Mesendoderm (in vitro differentiated cells): ENCODE data around the gene ADGRD1.

Experiments
- DNase-seq: peaks from one replicate; pipeline ENCODE4 v3.0.0; 2013
- H2AK5ac ChIP-seq: 2 replicates; pipeline ENCODE4 v1.6.1; 2013; ENCODE audit warnings: low read length, inconsistent platforms
- H2BK120ac ChIP-seq: 2 replicates; pipeline ENCODE4 v1.6.1; 2013; ENCODE audit warnings: low read depth, mild to moderate bottlenecking, low read length, moderate library complexity, mixed read lengths
- H2BK15ac ChIP-seq: replicated peaks from 2 replicates; pipeline ENCODE4 v1.6.1; 2013; ENCODE audit warnings: low read depth, mild to moderate bottlenecking, moderate library complexity
- H2BK5ac ChIP-seq: 2 replicates; pipeline ENCODE4 v1.6.1; 2013; ENCODE audit warnings: low read length, inconsistent platforms
- H3K18ac ChIP-seq: 2 replicates; pipeline ENCODE4 v1.6.1; 2013; ENCODE audit warnings: mild to moderate bottlenecking, low read length, mixed read lengths
- H3K23ac ChIP-seq: one replicate; pipeline ENCODE4 v1.6.1; 2013; ENCODE audit warnings: low read length
- H3K27ac ChIP-seq: 2 replicates; pipeline ENCODE4 v1.5.1; 2013; ENCODE audit warnings: low read depth, mild to moderate bottlenecking, inconsistent platforms, low read length, moderate library complexity
- H3K27me3 ChIP-seq: 2 replicates; pipeline ENCODE4 v1.6.1; 2013; ENCODE audit warnings: low read length, control low read depth, mild to moderate bottlenecking, inconsistent platforms; ENCODE audit not compliant: insufficient read depth, poor library complexity
- H3K36me3 ChIP-seq: 2 replicates; pipeline ENCODE4 v1.6.1; 2013; ENCODE audit warnings: low read length, inconsistent platforms; ENCODE audit not compliant: control insufficient read depth, insufficient read depth
- H3K4ac ChIP-seq: one replicate; pipeline ENCODE4 v1.6.1; 2013; ENCODE audit warnings: low read depth, mild to moderate bottlenecking, low read length, moderate library complexity
- H3K4me1 ChIP-seq: 2 replicates; pipeline ENCODE4 v1.6.1; 2013; ENCODE audit warnings: low read depth, low read length, inconsistent platforms; ENCODE audit not compliant: control insufficient read depth
- H3K4me2 ChIP-seq: 2 replicates; pipeline ENCODE4 v1.6.1; 2013; ENCODE audit warnings: low read length
- H3K4me3 ChIP-seq: 2 replicates; pipeline ENCODE4 v1.5.1; 2013; ENCODE audit warnings: mild to moderate bottlenecking, low read length
- H3K56ac ChIP-seq: one replicate; pipeline ENCODE4 v1.6.1; 2013; ENCODE audit warnings: low read length
- H3K79me1 ChIP-seq: 2 replicates; pipeline ENCODE4 v1.6.1; 2013; ENCODE audit warnings: low read length, inconsistent platforms
- H3K79me2 ChIP-seq: 2 replicates; pipeline ENCODE4 v1.6.1; 2013; ENCODE audit warnings: mild to moderate bottlenecking, low read length; ENCODE audit not compliant: control insufficient read depth, insufficient read depth
- H3K9ac ChIP-seq: 2 replicates; pipeline ENCODE4 v1.6.1; 2013; ENCODE audit warnings: low read length, inconsistent platforms
- H4K5ac ChIP-seq: one replicate; pipeline ENCODE4 v1.6.1; 2013; ENCODE audit warnings: low read length
- H4K8ac ChIP-seq: one replicate; pipeline ENCODE4 v1.6.1; 2013; ENCODE audit warnings: low read depth, mild to moderate bottlenecking, control low read depth, low read length, moderate library complexity
- WGBS: extraction: QIAGEN DNeasy Blood & Tissue Kit; methylation state at CpG from one replicate; pipeline ENCODE4 v1.1.7; 2013; ENCODE audit warnings: low lambda C conversion rate, missing lambda C conversion rate; ENCODE audit not compliant: insufficient coverage; ENCODE audit errors: extremely low coverage; 5-methylcytosine and 5-hydroxymethylcytosine counted together

Gene ADGRD1

DNA sequence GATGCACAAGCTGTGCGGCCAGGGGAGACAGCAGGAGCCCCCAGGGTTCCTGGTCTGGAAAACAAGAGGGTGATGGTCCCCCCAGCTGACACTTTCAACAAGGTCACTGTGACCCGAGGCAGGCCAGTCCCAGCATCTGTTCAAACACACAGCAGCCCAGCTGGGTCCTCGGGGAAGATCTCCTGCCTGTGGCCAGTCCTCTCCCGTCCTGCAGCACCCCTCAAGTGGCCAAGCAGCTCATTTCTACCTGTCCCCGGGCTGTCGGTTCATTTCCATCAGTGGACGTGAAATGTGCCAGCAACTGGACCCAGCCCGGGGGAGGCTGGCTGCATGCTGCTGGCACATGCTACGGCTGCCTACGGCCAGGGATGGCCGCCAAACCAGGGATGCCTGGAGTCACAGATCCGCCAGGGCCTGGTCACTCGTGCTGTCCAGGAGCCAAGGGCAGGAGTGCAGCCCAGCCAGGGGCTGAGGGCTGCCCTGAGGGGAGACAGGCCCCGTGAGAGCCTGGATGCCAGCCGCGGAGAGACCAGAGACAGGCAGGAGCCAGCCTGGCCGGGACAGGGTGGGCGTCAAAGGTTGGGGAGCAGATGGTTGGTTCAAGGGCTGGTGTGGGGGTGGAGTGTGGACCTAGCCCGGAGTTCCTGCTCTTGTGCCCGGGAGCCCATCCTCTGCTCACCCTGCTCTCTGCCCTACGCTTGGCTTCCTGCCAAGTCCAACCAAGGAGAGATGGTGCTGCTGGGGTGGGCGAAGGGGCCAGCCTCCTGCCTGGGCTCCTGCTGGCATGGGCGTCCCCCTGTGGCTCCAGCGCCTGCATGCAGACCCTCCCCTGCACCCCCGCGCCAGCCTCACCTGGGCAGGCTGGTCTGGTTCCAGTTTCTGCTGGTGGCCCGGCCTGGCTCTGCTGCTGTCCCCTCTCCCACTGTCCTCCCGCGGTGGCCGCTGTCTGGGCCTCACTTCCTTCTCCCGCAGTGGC, 143.8 kb downstream of the ADGRD1 start:
- no peak overlapping the region for H3K27ac ChIP-seq
- no peak overlapping the region for H4K5ac ChIP-seq
- H2BK120ac ChIP-seq: no peak overlapping the region
- no CpG with 5 or more reads among the region's 31 CpGs for WGBS
- no peak overlapping the region for H3K23ac ChIP-seq
- H3K4me2 ChIP-seq: no peak overlapping the region
- no peak overlapping the region for H2AK5ac ChIP-seq
- no peaks in the 10 kb centered on the region for H3K36me3 ChIP-seq
- H3K18ac ChIP-seq: no peak overlapping the region
- no peaks in the 10 kb centered on the region for H3K79me2 ChIP-seq
- H2BK5ac ChIP-seq: no peak overlapping the region
- H3K4ac ChIP-seq: no peak overlapping the region
- no peak overlapping the region for H3K4me3 ChIP-seq
- no peak overlapping the region for H3K9ac ChIP-seq
- no peak overlapping the region for H4K8ac ChIP-seq
- DNase-seq: no peak
- no peak overlapping the region for H2BK15ac ChIP-seq
- H3K27me3 ChIP-seq: no peaks in the 10 kb centered on the region
- no peaks in the 10 kb centered on the region for H3K79me1 ChIP-seq
- no peak overlapping the region for H3K56ac ChIP-seq
- H3K4me1 ChIP-seq: no peaks in the 10 kb centered on the region

DNA sequence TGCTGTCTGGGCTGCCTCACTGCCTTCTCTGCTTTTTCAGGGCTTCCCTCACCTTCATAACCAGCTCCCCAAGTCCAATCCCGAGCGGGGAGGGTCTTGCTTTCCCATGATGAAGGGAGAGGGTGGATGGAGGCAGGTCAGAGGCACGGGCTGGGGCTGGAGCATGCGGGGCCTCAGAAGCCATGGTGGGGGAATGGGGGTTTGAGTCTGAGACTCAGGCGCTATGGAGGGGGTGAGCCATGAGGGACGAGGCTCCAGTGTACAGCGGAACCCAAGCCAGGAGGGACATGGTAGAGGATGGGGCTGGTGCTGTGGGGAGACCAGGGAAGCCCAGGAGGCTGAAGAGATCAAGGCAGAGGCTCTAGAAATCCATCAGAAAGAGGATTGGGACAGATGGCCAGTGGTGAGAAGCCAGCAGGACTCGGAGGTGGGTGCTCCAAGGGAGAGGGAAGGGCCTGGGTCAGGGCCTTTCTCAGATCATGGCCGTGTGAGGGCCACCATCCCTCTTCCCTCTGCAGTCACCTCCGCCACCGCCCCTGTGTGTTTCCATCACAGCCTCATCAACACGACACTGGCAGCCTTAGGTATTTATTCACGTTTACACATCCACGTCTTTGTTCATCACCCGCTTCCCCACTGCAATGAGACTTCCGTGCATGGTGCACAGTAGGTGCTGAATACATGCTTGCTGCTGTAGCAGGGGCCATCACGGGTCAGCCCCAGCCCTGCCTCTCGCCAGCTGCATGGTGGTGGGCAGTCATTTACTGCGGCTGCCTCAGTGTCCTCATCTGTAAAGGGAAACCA, 144.7 kb downstream of the ADGRD1 start:
- Histone ChIP-seq H3K79me1 (no peaks in the 10 kb centered on the region), H4K5ac (no peak overlapping the region), H3K36me3 (no peaks in the 10 kb centered on the region), H3K9ac (no peak overlapping the region), H3K4ac (no peak overlapping the region), H4K8ac (no peak overlapping the region), H3K4me3 (no peak overlapping the region), H3K4me2 (no peak overlapping the region), H3K79me2 (no peaks in the 10 kb centered on the region), H3K27ac (no peak overlapping the region), H3K4me1 (no peaks in the 10 kb centered on the region), H3K23ac (no peak overlapping the region), H3K18ac (no peak overlapping the region), H2BK5ac (no peak overlapping the region), H2BK120ac (no peak overlapping the region), H3K56ac (no peak overlapping the region), H3K27me3 (no peaks in the 10 kb centered on the region), H2AK5ac (no peak overlapping the region), H2BK15ac (no peak overlapping the region)
- no CpG with 5 or more reads among the region's 19 CpGs for WGBS
- no peak for DNase-seq

DNA sequence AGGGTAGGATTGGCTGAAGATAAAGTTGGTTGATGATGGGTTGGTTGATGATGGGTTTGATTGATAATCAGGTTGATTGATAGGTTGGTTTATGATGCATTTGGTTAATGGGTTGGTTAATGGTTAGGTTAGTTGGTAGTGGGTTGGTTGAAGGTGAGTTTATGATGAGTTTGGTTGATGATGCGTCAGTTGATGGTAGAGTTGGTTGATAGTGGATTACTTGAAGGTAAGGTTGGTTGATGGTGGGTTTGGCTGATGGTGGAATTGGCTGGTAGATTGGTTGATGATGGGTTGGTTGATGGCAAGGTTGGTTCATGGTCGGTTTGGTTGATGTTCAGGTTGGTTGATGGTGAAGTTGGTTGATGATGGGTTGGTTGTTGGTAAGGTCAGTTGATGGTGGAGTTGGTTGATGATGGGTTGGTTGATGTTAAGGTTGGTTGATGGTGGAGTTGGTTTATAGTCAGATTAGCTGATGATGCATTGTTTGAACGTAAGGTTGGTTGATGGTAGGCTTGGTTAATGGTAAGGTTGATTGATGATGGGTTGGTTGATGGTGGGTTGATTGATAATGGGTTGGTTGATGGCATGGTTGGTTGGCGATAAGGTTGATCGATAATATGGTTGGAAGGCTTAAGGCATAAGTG, 146.4 kb downstream of the ADGRD1 start:
- Histone ChIP-seq H4K8ac (no peak overlapping the region), H2BK5ac (no peak overlapping the region), H3K23ac (no peak overlapping the region), H3K27ac (no peak overlapping the region), H3K9ac (no peak overlapping the region), H3K4me3 (no peak overlapping the region), H2AK5ac (no peak overlapping the region), H3K4me1 (no peaks in the 10 kb centered on the region), H3K56ac (no peak overlapping the region), H3K36me3 (no peaks in the 10 kb centered on the region), H3K79me2 (no peaks in the 10 kb centered on the region), H2BK120ac (no peak overlapping the region), H3K4ac (no peak overlapping the region), H2BK15ac (no peak overlapping the region), H3K18ac (no peak overlapping the region), H3K79me1 (no peaks in the 10 kb centered on the region), H3K4me2 (no peak overlapping the region), H3K27me3 (no peaks in the 10 kb centered on the region), H4K5ac (no peak overlapping the region)
- WGBS: 100% methylated on average over 3 of the region's 5 CpGs
- DNase-seq: no peak

DNA sequence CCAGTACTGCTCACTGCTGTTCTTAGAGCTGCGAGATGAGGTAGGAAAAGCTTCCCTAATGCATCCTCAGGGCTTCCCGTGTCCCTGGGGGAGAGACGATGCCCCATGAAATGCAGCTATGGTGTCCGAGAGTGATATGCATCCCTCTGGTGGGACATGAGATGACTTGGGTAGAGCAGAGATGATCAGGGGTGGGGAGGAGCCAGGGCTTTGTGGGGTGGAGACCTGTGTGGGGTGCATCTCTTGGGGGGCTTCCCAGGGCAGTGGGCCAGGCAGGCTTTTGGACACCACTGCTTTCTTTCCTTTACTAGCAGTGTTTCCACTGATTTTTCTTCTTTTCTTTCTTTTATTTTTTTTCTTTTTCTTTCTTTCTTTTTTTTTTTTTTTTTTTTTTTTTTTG, 147.3 kb downstream of the ADGRD1 start:
- H4K5ac ChIP-seq: no peak overlapping the region
- no CpG with 5 or more reads among the region's 4 CpGs for whole genome bisulfite sequencing
- H2AK5ac ChIP-seq: no peak overlapping the region
- H3K36me3 ChIP-seq: no peaks in the 10 kb centered on the region
- no peak overlapping the region for H3K56ac ChIP-seq
- H3K79me2 ChIP-seq: no peaks in the 10 kb centered on the region
- H3K27me3 ChIP-seq: no peaks in the 10 kb centered on the region
- no peak overlapping the region for H3K4me3 ChIP-seq
- H3K4me2 ChIP-seq: no peak overlapping the region
- no peak for DNase-seq
- no peaks in the 10 kb centered on the region for H3K79me1 ChIP-seq
- H3K23ac ChIP-seq: no peak overlapping the region
- H3K18ac ChIP-seq: no peak overlapping the region
- no peak overlapping the region for H2BK15ac ChIP-seq
- no peaks in the 10 kb centered on the region for H3K4me1 ChIP-seq
- H2BK120ac ChIP-seq: no peak overlapping the region
- H3K9ac ChIP-seq: no peak overlapping the region
- H3K27ac ChIP-seq: no peak overlapping the region
- H2BK5ac ChIP-seq: no peak overlapping the region
- no peak overlapping the region for H3K4ac ChIP-seq
- H4K8ac ChIP-seq: no peak overlapping the region

DNA sequence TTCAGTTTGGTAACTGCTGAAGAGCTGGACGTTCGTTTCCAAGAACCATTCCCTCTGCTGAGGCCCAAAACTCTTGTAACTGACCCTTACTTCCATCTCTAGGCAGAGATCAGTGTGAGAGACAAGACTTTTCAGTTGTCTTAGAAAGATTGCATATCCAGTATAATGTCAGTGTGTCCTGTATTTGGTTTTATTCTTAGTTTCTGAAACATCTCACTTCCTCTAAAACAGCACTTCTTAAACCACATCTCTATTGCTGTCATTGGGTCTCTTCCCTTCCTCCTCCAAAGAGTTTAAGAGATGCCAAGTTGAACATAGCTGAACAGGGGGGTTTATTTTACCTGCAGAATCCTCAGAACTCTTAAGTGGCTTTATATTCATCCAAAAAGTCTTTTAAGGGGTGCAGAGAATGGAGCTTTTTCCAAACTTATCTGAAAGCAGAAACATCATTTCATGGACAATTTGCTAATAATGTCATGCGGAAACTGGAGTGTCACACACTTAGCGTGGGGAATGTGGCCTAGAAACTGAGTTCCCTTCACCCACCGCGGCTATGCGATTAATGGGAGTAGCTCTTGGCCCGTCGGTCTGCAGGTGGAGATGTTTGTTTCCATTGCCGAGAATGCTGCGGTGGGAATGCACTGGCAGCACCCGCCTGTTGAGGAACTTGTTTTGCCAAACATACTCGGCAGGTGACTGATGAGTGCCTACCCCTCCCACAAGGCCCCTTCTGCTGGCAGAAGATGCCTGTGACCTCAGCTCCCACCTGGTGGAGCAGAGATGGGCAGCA, 148.2 kb downstream of the ADGRD1 start:
- H3K79me1 ChIP-seq: no peaks in the 10 kb centered on the region
- no peak overlapping the region for H3K18ac ChIP-seq
- no peak overlapping the region for H2AK5ac ChIP-seq
- no peaks in the 10 kb centered on the region for H3K4me1 ChIP-seq
- no peak overlapping the region for H4K8ac ChIP-seq
- H2BK15ac ChIP-seq: no peak overlapping the region
- DNase-seq: no peak
- H3K4me2 ChIP-seq: no peak overlapping the region
- H3K27me3 ChIP-seq: no peaks in the 10 kb centered on the region
- no peaks in the 10 kb centered on the region for H3K36me3 ChIP-seq
- H3K23ac ChIP-seq: no peak overlapping the region
- WGBS: no CpG with 5 or more reads among the region's 13 CpGs
- no peak overlapping the region for H2BK5ac ChIP-seq
- no peak overlapping the region for H3K9ac ChIP-seq
- H3K56ac ChIP-seq: no peak overlapping the region
- no peak overlapping the region for H3K4ac ChIP-seq
- H4K5ac ChIP-seq: no peak overlapping the region
- no peaks in the 10 kb centered on the region for H3K79me2 ChIP-seq
- H3K27ac ChIP-seq: no peak overlapping the region
- H2BK120ac ChIP-seq: no peak overlapping the region
- H3K4me3 ChIP-seq: no peak overlapping the region
